HepG2 (cell line): ENCODE results near the gene TST. TPM values are rescaled to one million over a fixed set of nuclear protein-coding genes. Genes with fewer than 3 reads are reported as not detected.
A peak's percentile ranks its signal among the peaks of the same experiment; 100 is the strongest.

Experiments
- CBX1 ChIP-seq: IDR thresholded peaks from one replicate; pipeline ENCODE4 v1.6.1; 2016; ENCODE audit warnings: antibody characterized with exemption, low read depth
- HOXA9 ChIP-seq: sonication (generic); formaldehyde crosslinking; IDR thresholded peaks from 2 replicates; pipeline ENCODE4 v1.8.1; 2022; ENCODE audit warnings: missing genetic modification reagents, mild to moderate bottlenecking, moderate library complexity, borderline replicate concordance
- IKZF1 ChIP-seq: fragments of 450-650 bp; IDR thresholded peaks from 2 replicates; pipeline ENCODE4 v1.7.1; 2016
- KLF6 ChIP-seq: IDR thresholded peaks from 2 replicates; pipeline ENCODE4 v1.8.0; 2016; ENCODE audit warnings: missing biosample characterization, missing genetic modification reagents
- NFRKB ChIP-seq: fragments of 450-650 bp; IDR thresholded peaks from 2 replicates; pipeline ENCODE4 v1.6.1; 2017
- NRL ChIP-seq: sonication (generic); formaldehyde crosslinking; IDR thresholded peaks from 2 replicates; pipeline ENCODE4 v1.5.0; 2020; ENCODE audit warnings: missing genetic modification reagents, mild to moderate bottlenecking, moderate library complexity, borderline replicate concordance
- SALL1 ChIP-seq: sonication (generic); formaldehyde crosslinking; IDR thresholded peaks from 2 replicates; pipeline ENCODE4 v1.8.0; 2022; ENCODE audit warnings: mild to moderate bottlenecking, missing genetic modification reagents
- ZNF180 ChIP-seq: sonication (generic); formaldehyde crosslinking; IDR thresholded peaks from 2 replicates; pipeline ENCODE4 v1.4.0; 2020; ENCODE audit warnings: low read depth, missing genetic modification reagents, borderline replicate concordance
- ZNF432 ChIP-seq: sonication (generic); formaldehyde crosslinking; IDR thresholded peaks from 2 replicates; pipeline ENCODE4 v1.5.0; 2020; ENCODE audit warnings: missing genetic modification reagents, mild to moderate bottlenecking, borderline replicate concordance
- polyA plus RNA-seq, 8 experiments: library from polyadenylated mRNA; depleted of rRNA in 3 of 8; stranded (reverse) in 7 of 8; unstranded in 1 of 8; fragments of >200 nt; fragmentation: Illumina TruSeq in 4 of 8; extraction: Trizol in 4 of 8; gene quantifications; 2 replicates each; pipeline versions ENCODE4 v1.2.1 to v1.2.3, GENCODE V29; 2011 to 2016; ENCODE audit warnings: low read depth in 4 of 8, missing spikeins in 1 of 8, mixed read lengths in 1 of 8; ENCODE audit not compliant: insufficient read depth in 1 of 8
- total RNA-seq, 5 experiments: library from RNA; depleted of rRNA; stranded (reverse); fragments of >200 nt; fragmentation: Illumina TruSeq; extraction: Trizol; gene quantifications; 2 replicates each; pipeline ENCODE4 v1.2.3, GENCODE V29; 2016; ENCODE audit warnings: low read depth in 1 of 5
- TF ChIP-seq, protein P1 (sequence below): sonication (generic); formaldehyde crosslinking; conservative IDR thresholded peaks from 2 replicates; pipeline ENCODE4 v1.8.1; 2023; ENCODE audit warnings: missing genetic modification reagents
- TF ChIP-seq, protein P2 (sequence below): sonication (generic); formaldehyde crosslinking; conservative IDR thresholded peaks from 2 replicates; pipeline ENCODE4 v1.4.0; 2020; ENCODE audit warnings: missing genetic modification reagents
- TF ChIP-seq, protein P3 (sequence below): sonication (generic); formaldehyde crosslinking; IDR thresholded peaks from 2 replicates; pipeline ENCODE4 v1.8.0; 2022; ENCODE audit warnings: missing genetic modification reagents, mild to moderate bottlenecking, moderate library complexity, borderline replicate concordance
- TF ChIP-seq, protein P4 (sequence below): sonication (generic); formaldehyde crosslinking; IDR thresholded peaks from 2 replicates; pipeline ENCODE4 v1.9.0; 2022; ENCODE audit warnings: low read depth, missing genetic modification reagents
- TF ChIP-seq, protein P5 (sequence below): IDR thresholded peaks from 2 replicates; pipeline ENCODE4 v1.6.1; 2016; ENCODE audit warnings: low read depth, missing genetic modification reagents, missing compliant biosample characterization
- TF ChIP-seq, protein P6 (sequence below): sonication (generic); formaldehyde crosslinking; conservative IDR thresholded peaks from 2 replicates; pipeline ENCODE4 v1.8.0; 2022; ENCODE audit warnings: missing genetic modification reagents

Gene TST
- total and polyA plus RNA-seq, 2 of the 13 experiments (the other 11 are each of a cell fraction or from before 2014, with no cell fraction given): 44.6 to 63.6 TPM

DNA sequence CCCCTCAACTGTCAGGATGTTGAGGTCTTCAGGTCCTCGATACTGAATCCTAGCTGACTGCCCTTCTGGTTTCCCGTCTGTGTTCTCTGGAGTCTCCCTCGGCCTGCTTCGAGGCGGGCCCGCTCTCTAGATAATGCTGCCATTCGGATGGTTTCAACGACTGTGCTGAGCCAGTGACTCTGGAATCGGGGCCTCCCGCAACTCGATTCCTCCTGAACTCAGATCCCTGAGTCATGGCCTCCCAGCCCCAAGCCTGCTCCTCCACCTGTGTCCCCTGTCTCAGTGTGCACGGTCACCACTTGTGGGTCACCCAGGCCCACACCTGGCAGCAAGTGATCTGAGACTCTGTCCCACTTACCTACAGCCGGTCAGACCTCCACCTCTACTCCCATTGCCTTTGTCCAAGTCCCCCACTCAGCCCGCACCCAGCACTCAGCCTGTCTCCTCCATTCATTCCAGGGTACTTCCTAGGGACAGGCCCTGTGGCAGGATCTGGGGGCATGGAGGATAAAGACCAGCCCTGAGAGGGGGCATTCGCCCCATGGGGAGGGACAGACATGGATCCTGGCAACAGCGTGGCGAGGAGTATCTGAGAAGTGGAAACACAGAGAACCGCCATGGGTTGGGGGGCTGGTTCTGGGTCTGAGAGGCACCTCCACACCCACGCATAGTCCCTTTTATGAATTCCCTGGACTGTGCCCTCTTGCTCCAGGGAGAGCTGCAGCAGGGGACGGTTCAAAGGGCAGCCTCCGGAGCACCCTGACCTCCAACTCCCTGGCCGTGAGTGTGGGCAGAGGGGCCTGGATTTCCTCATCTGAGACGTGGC lies 14.6 kb upstream of the TST start (continued):
- no peak for TF ChIP-seq KLF6 (CRISPR knock-in tag)
- no peak for TF ChIP-seq HOXA9 (CRISPR knock-in tag)
- no peak for TF ChIP-seq ZNF180
- TF ChIP-seq, protein P1, sequence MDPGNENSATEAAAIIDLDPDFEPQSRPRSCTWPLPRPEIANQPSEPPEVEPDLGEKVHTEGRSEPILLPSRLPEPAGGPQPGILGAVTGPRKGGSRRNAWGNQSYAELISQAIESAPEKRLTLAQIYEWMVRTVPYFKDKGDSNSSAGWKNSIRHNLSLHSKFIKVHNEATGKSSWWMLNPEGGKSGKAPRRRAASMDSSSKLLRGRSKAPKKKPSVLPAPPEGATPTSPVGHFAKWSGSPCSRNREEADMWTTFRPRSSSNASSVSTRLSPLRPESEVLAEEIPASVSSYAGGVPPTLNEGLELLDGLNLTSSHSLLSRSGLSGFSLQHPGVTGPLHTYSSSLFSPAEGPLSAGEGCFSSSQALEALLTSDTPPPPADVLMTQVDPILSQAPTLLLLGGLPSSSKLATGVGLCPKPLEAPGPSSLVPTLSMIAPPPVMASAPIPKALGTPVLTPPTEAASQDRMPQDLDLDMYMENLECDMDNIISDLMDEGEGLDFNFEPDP (CRISPR knock-in tag): no peak
- TF ChIP-seq IKZF1: no peak
- no peak; the same call in 1 of the 2 replicates for TF ChIP-seq NRL (CRISPR knock-in tag)
- TF ChIP-seq, protein P2, sequence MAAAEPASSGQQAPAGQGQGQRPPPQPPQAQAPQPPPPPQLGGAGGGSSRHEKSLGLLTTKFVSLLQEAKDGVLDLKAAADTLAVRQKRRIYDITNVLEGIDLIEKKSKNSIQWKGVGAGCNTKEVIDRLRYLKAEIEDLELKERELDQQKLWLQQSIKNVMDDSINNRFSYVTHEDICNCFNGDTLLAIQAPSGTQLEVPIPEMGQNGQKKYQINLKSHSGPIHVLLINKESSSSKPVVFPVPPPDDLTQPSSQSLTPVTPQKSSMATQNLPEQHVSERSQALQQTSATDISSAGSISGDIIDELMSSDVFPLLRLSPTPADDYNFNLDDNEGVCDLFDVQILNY (CRISPR knock-in tag): no peak
- TF ChIP-seq CBX1: no peak
- TF ChIP-seq SALL1 (CRISPR knock-in tag): peak; percentile 95
- no peak for TF ChIP-seq NFRKB
- TF ChIP-seq, protein P3, sequence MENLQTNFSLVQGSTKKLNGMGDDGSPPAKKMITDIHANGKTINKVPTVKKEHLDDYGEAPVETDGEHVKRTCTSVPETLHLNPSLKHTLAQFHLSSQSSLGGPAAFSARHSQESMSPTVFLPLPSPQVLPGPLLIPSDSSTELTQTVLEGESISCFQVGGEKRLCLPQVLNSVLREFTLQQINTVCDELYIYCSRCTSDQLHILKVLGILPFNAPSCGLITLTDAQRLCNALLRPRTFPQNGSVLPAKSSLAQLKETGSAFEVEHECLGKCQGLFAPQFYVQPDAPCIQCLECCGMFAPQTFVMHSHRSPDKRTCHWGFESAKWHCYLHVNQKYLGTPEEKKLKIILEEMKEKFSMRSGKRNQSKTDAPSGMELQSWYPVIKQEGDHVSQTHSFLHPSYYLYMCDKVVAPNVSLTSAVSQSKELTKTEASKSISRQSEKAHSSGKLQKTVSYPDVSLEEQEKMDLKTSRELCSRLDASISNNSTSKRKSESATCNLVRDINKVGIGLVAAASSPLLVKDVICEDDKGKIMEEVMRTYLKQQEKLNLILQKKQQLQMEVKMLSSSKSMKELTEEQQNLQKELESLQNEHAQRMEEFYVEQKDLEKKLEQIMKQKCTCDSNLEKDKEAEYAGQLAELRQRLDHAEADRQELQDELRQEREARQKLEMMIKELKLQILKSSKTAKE (CRISPR knock-in tag): no peak
- TF ChIP-seq ZNF432: no peak
- TF ChIP-seq, protein P4, sequence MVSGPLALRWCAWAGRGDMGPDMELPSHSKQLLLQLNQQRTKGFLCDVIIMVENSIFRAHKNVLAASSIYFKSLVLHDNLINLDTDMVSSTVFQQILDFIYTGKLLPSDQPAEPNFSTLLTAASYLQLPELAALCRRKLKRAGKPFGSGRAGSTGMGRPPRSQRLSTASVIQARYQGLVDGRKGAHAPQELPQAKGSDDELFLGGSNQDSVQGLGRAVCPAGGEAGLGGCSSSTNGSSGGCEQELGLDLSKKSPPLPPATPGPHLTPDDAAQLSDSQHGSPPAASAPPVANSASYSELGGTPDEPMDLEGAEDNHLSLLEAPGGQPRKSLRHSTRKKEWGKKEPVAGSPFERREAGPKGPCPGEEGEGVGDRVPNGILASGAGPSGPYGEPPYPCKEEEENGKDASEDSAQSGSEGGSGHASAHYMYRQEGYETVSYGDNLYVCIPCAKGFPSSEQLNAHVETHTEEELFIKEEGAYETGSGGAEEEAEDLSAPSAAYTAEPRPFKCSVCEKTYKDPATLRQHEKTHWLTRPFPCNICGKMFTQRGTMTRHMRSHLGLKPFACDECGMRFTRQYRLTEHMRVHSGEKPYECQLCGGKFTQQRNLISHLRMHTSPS: peak; percentile 87
- TF ChIP-seq, protein P5, sequence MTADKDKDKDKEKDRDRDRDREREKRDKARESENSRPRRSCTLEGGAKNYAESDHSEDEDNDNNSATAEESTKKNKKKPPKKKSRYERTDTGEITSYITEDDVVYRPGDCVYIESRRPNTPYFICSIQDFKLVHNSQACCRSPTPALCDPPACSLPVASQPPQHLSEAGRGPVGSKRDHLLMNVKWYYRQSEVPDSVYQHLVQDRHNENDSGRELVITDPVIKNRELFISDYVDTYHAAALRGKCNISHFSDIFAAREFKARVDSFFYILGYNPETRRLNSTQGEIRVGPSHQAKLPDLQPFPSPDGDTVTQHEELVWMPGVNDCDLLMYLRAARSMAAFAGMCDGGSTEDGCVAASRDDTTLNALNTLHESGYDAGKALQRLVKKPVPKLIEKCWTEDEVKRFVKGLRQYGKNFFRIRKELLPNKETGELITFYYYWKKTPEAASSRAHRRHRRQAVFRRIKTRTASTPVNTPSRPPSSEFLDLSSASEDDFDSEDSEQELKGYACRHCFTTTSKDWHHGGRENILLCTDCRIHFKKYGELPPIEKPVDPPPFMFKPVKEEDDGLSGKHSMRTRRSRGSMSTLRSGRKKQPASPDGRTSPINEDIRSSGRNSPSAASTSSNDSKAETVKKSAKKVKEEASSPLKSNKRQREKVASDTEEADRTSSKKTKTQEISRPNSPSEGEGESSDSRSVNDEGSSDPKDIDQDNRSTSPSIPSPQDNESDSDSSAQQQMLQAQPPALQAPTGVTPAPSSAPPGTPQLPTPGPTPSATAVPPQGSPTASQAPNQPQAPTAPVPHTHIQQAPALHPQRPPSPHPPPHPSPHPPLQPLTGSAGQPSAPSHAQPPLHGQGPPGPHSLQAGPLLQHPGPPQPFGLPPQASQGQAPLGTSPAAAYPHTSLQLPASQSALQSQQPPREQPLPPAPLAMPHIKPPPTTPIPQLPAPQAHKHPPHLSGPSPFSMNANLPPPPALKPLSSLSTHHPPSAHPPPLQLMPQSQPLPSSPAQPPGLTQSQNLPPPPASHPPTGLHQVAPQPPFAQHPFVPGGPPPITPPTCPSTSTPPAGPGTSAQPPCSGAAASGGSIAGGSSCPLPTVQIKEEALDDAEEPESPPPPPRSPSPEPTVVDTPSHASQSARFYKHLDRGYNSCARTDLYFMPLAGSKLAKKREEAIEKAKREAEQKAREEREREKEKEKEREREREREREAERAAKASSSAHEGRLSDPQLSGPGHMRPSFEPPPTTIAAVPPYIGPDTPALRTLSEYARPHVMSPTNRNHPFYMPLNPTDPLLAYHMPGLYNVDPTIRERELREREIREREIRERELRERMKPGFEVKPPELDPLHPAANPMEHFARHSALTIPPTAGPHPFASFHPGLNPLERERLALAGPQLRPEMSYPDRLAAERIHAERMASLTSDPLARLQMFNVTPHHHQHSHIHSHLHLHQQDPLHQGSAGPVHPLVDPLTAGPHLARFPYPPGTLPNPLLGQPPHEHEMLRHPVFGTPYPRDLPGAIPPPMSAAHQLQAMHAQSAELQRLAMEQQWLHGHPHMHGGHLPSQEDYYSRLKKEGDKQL (CRISPR knock-in tag): no peak
- TF ChIP-seq, protein P6, sequence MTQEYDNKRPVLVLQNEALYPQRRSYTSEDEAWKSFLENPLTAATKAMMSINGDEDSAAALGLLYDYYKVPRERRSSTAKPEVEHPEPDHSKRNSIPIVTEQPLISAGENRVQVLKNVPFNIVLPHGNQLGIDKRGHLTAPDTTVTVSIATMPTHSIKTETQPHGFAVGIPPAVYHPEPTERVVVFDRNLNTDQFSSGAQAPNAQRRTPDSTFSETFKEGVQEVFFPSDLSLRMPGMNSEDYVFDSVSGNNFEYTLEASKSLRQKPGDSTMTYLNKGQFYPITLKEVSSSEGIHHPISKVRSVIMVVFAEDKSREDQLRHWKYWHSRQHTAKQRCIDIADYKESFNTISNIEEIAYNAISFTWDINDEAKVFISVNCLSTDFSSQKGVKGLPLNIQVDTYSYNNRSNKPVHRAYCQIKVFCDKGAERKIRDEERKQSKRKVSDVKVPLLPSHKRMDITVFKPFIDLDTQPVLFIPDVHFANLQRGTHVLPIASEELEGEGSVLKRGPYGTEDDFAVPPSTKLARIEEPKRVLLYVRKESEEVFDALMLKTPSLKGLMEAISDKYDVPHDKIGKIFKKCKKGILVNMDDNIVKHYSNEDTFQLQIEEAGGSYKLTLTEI (CRISPR knock-in tag): no peak
